ENCODE data around the gene FOXA2. TPM values are rescaled to one million over a fixed set of nuclear protein-coding genes. Genes with fewer than 3 reads are reported as not detected.

Gene FOXA2
- total RNA-seq, 1 experiment from 2014 or later: 43.6 TPM

GRCh38 chr20:22620342-22620741 is 36.0 kb upstream of the FOXA2 start:
- Histone ChIP-seq H3K27me3 (replicated peaks; ENCODE audit: control insufficient read depth, insufficient read depth, low read length) (no peaks in the 10 kb centered on the region), H3K36me3 (ENCODE audit: control insufficient read depth, insufficient read depth, low read length) (no peaks in the 10 kb centered on the region), H3K4me3 (ENCODE audit: low read depth, low read length) (no peak overlapping the region), H3K4me1 (peaks cover 14% of the 10 kb centered on the region), H3K9me3 (no peaks in the 10 kb centered on the region)
- no peaks in the 10 kb centered on the region for H3K27me3 Mint-ChIP-seq (ENCODE audit: insufficient read depth, unreplicated experiment)
- H3K4me1 Mint-ChIP-seq (ENCODE audit: low read depth, unreplicated experiment): peaks cover 8% of the 10 kb centered on the region
- POLR2A ChIA-PET: no interaction called here
- no peak for TF ChIP-seq CTCF (IDR thresholded peaks at IDR 0.05; ENCODE audit: insufficient read depth in 1 of 2, low read depth in 1 of 2, low read length in 1 of 2, severe bottlenecking in 1 of 2, unreplicated experiment in 1 of 2)
- no peaks in the 10 kb centered on the region for H3K36me3 Mint-ChIP-seq (ENCODE audit: insufficient read depth, unreplicated experiment)
- no peak overlapping the region for H3K4me3 Mint-ChIP-seq (ENCODE audit: unreplicated experiment)
- no peak overlapping the region for H3K27ac Mint-ChIP-seq (ENCODE audit: unreplicated experiment)
- intact Hi-C loops (cut with micrococcal nuclease; ENCODE audit: unreplicated experiment): no loop called here
- CTCF ChIA-PET: no interaction called here
- BruUV-seq (replicated peaks): no TSS peak
- DNase-seq: no peak
- no peaks in the 10 kb centered on the region for H3K9me3 Mint-ChIP-seq (ENCODE audit: unreplicated experiment)

GRCh38 chr20:22619806-22620205 is 35.4 kb upstream of the FOXA2 start:
- Histone ChIP-seq H3K36me3 (ENCODE audit: control insufficient read depth, insufficient read depth, low read length) (no peaks in the 10 kb centered on the region), H3K9me3 (no peaks in the 10 kb centered on the region), H3K4me3 (ENCODE audit: low read depth, low read length) (no peak overlapping the region), H3K4me1 (peaks cover 14% of the 10 kb centered on the region), H3K27me3 (replicated peaks; ENCODE audit: control insufficient read depth, insufficient read depth, low read length) (no peaks in the 10 kb centered on the region)
- Mint-ChIP-seq H3K4me3 (ENCODE audit: unreplicated experiment) (no peak overlapping the region), H3K27me3 (ENCODE audit: insufficient read depth, unreplicated experiment) (no peaks in the 10 kb centered on the region), H3K27ac (ENCODE audit: unreplicated experiment) (peak overlapping the region; percentile 45), H3K9me3 (ENCODE audit: unreplicated experiment) (no peaks in the 10 kb centered on the region), H3K36me3 (ENCODE audit: insufficient read depth, unreplicated experiment) (no peaks in the 10 kb centered on the region), H3K4me1 (ENCODE audit: low read depth, unreplicated experiment) (peaks cover 8% of the 10 kb centered on the region)
- no peak for TF ChIP-seq CTCF (IDR thresholded peaks at IDR 0.05; ENCODE audit: insufficient read depth in 1 of 2, low read depth in 1 of 2, low read length in 1 of 2, severe bottlenecking in 1 of 2, unreplicated experiment in 1 of 2)
- ChIA-PET CTCF (interaction anchor here (1.2 kb wide), 1 partner anchor 61 kb away, joined by 4 read pairs; no protein-coding TSS in a partner anchor), POLR2A (no interaction called here)
- no TSS peak for BruUV-seq (replicated peaks)
- intact Hi-C loops (cut with micrococcal nuclease; ENCODE audit: unreplicated experiment): loop anchor here (5.0 kb wide), 1 partner anchor 288 kb away; no protein-coding TSS in a partner anchor
- DNase-seq: no peak

- ChIA-PET CTCF (interaction anchor here (0.7 to 1.2 kb wide), 2 partner anchors 9 to 62 kb away, joined by 4 read pairs; no protein-coding TSS in a partner anchor), POLR2A (no interaction called here)
- H3K4me3 ChIP-seq (ENCODE audit: low read depth, low read length): no peak overlapping the region
- no peaks in the 10 kb centered on the region for H3K9me3 ChIP-seq
- H3K4me3 Mint-ChIP-seq (ENCODE audit: unreplicated experiment): no peak overlapping the region
- no TSS peak for BruUV-seq (replicated peaks)
- peak in 1 of 2 experiments; percentile 28 for DNase-seq
- intact Hi-C loops (cut with micrococcal nuclease; ENCODE audit: unreplicated experiment): loop anchor here (5.0 kb wide), 1 partner anchor 287 kb away; no protein-coding TSS in a partner anchor
- no peaks in the 10 kb centered on the region for H3K27me3 ChIP-seq (replicated peaks; ENCODE audit: control insufficient read depth, insufficient read depth, low read length)
- no peak for TF ChIP-seq CTCF (IDR thresholded peaks at IDR 0.05; ENCODE audit: insufficient read depth in 1 of 2, low read depth in 1 of 2, low read length in 1 of 2, severe bottlenecking in 1 of 2, unreplicated experiment in 1 of 2)
- no peaks in the 10 kb centered on the region for H3K36me3 Mint-ChIP-seq (ENCODE audit: insufficient read depth, unreplicated experiment)
- H3K36me3 ChIP-seq (ENCODE audit: control insufficient read depth, insufficient read depth, low read length): no peaks in the 10 kb centered on the region
- peaks cover 8% of the 10 kb centered on the region for H3K4me1 Mint-ChIP-seq (ENCODE audit: low read depth, unreplicated experiment)
- peak overlapping the region; percentile 45 for H3K27ac Mint-ChIP-seq (ENCODE audit: unreplicated experiment)
- no peaks in the 10 kb centered on the region for H3K9me3 Mint-ChIP-seq (ENCODE audit: unreplicated experiment)
- peaks cover 14% of the 10 kb centered on the region for H3K4me1 ChIP-seq
- H3K27me3 Mint-ChIP-seq (ENCODE audit: insufficient read depth, unreplicated experiment): no peaks in the 10 kb centered on the region
These were observed 34.9 kb upstream of the FOXA2 start for GRCh38 chr20:22619272-22619671.

Measured in Caco-2 (cell line).